GM21390 (cell line): Measurements from ENCODE around the gene DUSP9.
"Not testable (repeated sequence)": the region's sequence is repeated elsewhere in the genome, so short reads cannot be mapped to it uniquely, and the experiment has no call there.

Experiments
- ATAC-seq: cut with Tn5 transposase; IDR thresholded peaks from one replicate; pipeline ENCODE4 v1.9.1; 2021; ENCODE audit not compliant: unreplicated experiment

DUSP9 gene, protein sequence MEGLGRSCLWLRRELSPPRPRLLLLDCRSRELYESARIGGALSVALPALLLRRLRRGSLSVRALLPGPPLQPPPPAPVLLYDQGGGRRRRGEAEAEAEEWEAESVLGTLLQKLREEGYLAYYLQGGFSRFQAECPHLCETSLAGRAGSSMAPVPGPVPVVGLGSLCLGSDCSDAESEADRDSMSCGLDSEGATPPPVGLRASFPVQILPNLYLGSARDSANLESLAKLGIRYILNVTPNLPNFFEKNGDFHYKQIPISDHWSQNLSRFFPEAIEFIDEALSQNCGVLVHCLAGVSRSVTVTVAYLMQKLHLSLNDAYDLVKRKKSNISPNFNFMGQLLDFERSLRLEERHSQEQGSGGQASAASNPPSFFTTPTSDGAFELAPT

DNA sequence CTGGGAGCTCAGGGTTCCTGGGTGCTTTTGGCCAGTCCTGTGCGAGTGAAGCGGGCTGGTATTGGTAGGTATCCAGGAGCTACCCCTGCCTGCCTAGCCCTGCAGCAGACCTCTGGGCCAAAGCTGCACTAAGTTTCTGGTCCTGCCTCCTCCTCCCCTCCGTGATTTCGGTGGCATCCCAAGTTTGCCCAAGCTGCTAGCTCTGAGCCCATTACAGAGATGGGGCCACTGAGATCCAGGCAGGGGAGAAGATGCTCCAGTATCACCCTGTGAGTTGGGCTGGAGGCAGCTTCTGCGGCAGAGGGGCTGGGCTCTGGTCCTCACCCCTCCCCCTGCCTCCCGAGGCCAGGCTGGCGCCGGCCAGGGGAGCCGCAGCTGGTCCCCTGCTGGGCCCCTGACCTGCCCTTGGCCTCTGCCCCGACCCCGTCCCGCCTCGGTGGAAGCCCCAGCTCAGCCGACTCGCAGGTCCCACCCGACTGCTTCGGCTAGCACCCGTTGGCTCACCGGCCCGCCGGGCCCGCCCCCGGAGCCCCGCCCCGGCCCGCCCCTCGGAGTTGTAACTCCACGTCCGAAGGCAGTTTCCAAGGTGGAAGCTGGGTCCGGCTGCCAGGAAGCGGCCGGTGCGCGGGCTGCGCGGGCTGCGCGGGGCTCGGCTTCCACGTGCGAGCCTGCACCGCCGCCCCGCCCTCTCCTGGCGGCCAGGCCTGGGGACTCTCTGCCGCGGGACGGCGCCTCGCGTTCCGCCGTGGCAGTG, at the start of gene DUSP9:
TSS of gene DUSP9 (plus strand) at position 584 of the 754 bp plus-strand sequence. CDS start 751 bp downstream, outside the sequence.
- no peak for ATAC-seq

DNA sequence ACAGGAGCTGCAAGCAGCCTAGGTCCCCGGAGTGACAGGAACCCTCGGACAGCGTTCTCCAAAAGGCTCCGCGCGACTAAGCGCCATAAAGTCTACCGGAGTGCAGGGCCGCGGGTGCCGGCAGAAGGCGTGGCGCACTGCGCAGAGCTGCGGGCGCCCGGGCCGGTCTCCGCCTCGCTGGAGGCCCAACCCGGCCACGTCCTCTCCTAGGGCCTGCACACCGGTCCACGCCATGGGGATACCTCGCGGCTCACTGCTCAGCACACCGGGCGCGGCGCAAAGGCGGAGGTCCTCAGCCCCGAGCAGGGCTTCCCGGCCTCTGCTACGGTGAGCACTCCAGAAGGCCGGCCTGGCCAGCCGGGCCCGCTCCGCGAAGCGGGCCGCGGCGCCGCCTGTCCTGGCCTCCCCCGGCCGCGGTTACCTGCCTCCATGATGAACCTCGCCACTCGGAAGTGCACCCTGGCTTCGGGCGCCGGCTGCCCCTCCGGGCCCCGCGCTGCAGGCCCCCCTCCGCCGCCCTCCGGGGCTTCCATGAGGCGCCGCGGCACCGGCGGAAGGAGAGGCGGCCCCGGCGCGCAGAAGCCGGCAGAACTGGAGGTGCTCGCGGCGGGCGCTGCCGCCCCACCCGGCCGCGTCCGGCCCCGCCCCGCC, 48.3 kb upstream of the DUSP9 start, which contains the start of gene CCNQ:
TSS of gene CCNQ (minus strand) at position 599 of the 651 bp plus-strand sequence. CDS start at position 533, 66 bp downstream.
- ATAC-seq = peak; percentile 58

GRCh38 chrX:153599192-153600031, 47.6 kb upstream of the DUSP9 start:
- peak; percentile 87 for ATAC-seq

- ATAC-seq = no peak
These were observed 47.0 kb upstream of the DUSP9 start for GRCh38 chrX:153600032-153600373.

DNA sequence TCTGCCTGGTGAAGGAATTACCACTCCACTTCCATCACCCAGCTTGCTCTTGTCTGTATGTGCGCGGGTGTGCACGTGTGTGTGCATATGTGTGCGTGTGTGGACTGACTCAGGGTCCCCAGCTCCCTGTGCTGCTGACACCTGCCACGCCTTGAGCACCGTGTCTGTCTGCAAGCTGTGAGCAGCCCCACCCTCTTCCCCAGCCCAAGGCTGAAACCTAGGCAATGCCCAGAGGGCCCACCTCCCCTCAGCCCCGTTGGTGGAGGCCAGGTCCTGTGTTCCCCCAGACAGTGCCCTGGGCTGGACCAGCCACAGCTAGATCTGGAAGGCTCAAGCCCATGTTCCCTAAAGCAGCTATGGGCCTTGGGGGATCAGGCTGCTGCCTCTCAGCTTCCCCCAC, 46.1 kb upstream of the DUSP9 start:
- no peak for ATAC-seq

DNA sequence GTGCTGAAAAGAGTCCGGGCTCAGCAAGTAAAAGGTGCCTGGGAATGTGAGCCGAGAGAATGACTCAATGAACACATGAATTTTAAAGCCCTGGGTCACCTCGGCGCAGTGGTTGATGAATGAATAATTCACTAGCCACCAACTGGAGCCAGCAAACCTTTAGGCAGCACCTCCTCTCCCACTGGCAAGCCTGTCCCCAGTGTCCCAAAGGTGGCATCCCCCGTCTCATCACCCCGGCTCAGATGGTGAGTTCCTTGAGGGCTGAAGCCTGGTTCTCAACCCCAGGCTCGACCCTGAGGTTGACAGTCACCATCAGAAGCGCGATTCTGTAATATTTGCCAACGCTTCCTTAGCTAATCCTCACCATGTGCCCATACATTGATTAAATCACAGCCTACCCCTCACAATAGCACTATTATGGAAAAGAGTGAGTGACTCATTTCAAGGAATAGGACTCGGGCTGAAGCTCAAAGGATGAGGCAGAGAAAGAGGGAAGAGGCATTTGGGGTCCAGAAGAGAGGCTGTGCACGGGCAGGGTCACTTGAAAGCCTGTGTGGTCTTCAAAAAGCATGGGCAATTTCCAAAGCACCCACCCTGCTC, 45.4 kb upstream of the DUSP9 start:
- ATAC-seq = no peak

DNA sequence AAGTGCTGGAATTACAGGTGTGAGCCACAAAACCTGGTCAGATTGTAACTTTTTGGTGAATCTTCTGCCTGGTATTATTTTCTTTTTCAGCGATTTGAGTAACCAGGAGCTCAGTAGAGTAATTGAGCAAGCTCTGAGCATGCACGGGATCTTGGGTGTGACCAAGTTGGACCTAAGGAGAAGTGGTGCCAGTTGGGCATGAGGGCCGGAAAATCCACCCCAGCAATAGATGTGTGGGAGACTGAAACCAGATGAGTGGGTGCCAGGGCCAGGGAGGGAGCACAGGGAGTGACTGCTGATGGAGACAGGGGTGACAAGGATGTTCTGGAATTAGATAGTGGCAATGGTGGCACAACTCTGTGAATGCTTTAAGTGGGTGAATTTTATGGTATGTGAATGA, 44.4 kb upstream of the DUSP9 start:
- no peak for ATAC-seq

GRCh38 chrX:153603131-153603656, 43.8 kb upstream of the DUSP9 start:
- no peak for ATAC-seq

- ATAC-seq = not testable (repeated sequence)
These were observed 42.2 kb upstream of the DUSP9 start for GRCh38 chrX:153604666-153605380.

- ATAC-seq = no peak
These were observed 40.5 kb upstream of the DUSP9 start for GRCh38 chrX:153606503-153606902.

DNA sequence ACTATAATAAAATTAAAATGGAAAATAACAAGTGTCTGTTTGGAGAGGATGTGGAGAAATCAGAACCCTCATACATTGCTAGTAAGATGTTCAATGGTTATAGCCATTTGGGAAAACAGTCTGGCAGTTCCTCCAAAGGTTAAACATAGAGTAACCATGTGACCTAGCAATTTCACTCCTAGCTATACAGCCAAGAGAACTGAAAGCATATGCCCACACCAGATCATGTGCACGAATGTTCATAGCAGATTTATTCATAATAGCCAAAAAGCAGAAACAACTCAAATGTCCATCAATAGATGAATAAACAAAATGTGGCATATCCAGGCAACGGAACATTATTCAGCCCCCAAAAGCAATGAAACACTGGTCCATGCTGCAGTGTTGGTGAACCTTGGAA, 38.6 kb upstream of the DUSP9 start:
- no peak for ATAC-seq

- no peak for ATAC-seq
These were observed 38.2 kb upstream of the DUSP9 start for GRCh38 chrX:153608806-153609205.

GRCh38 chrX:153609917-153610835, 36.8 kb upstream of the DUSP9 start:
- ATAC-seq = peak; percentile 80

DNA sequence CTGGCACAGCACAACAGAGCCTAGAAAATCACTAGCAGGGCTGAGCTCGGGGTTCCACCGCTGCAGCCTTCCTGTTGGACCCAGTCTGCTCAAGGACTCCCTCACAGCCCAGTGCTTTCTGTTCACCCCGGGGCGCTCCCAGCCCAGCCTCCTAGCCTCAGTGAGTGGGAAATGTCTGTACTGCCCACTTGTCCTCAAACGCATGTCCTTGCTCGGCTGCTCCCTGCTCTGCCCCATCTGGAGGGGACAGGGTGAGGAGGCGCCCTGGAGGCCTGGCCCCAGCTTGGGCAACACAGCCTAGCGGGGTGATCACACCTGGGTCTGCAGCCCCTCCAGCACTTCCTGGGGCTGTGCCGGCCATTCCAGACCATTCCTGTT, 36.2 kb upstream of the DUSP9 start:
- no peak for ATAC-seq

GRCh38 chrX:153611298-153612095, 35.5 kb upstream of the DUSP9 start:
- no peak for ATAC-seq

DNA sequence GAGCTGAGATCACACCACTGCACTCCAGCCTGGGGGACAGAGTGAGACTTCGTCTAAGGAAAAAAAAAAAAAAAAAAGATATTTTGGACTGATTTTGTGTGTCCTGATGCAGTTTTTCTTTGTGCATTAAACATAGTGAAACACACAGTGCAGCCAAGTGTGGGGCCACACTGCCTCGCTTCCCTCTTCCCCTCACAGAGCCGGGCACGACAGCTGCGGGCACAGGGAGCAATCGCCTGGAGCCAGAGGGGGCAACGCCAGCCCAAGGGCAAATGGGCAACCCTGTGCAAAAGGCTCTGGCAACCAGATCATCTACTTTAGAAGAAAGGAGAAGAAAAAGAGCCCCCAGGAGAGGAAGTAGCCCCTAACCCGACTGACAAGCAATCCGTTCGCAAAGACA, 34.6 kb upstream of the DUSP9 start:
- no peak for ATAC-seq

GRCh38 chrX:153614818-153615217, 32.2 kb upstream of the DUSP9 start:
- ATAC-seq = no peak

- no peak for ATAC-seq
These were observed 26.4 kb upstream of the DUSP9 start for GRCh38 chrX:153620576-153620975.
